Retina (tissue), 1 donor: ENCODE measurements around the gene BLOC1S5.
"Not testable (repeated sequence)": the region's sequence is repeated elsewhere in the genome, so short reads cannot be mapped to it uniquely, and the experiment has no call there.

ENCODE experiments used
- DNase-seq: peaks from one replicate; pipeline ENCODE4 v3.0.0-alpha.2; 2016

BLOC1S5 gene

DNA sequence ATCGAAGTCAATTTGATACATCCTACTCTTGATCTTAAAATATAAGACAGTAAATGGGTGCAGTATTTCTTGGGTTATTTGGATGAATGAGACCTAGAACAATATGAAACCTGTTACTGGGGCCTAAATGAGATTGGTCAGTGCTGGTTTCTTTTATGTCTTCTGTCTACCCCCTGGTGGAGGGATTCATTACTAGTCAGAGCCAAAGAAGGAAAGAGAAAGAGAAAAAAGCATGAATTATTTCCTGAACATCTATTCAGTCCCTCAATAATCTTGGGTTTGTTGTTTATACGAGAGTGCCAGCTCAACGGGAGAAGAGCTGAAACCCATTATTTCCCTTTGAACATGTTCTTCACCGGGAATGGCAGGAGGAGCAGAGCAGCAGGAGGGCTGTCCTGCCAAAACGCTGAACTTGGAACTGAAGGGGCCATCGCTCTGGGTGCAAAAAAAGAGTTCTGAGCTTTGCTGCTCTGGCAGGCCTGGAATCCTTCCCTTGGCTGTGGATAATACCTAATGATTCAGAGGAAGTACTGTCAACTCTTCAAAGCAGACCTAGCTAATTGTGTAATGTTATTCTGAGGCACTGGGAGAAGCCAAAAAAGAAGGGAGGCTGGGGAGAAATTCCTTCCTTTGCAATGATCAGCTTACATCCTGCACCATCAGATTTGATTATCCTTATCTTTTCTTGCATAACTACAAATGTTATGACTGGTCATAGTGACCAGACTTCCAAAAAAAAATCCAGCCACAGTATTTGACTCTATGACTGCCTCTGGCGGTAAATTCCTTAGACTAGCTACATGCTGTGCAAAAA lies 72.0 kb downstream of the BLOC1S5 start:
- DNase-seq: no peak

DNA sequence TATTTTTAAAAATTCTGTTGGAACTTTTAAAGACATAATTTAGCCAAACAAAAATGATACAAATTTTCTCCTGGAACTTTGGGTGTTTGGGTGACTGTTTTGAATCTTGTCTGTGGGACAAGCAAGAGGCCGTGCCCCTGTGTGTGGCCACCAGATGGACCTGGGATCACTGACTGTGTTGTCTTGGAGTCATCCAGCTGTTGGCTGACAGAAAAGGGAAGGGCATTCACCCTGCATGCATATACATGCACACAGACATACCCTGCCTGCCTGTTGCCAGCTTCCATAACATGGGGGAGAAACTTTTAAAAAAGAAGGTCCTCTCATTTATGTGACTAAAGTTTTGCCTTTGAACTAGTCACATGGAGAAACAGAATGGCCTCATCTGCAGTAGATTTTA lies 72.7 kb downstream of the BLOC1S5 start:
- DNase-seq: no peak

DNA sequence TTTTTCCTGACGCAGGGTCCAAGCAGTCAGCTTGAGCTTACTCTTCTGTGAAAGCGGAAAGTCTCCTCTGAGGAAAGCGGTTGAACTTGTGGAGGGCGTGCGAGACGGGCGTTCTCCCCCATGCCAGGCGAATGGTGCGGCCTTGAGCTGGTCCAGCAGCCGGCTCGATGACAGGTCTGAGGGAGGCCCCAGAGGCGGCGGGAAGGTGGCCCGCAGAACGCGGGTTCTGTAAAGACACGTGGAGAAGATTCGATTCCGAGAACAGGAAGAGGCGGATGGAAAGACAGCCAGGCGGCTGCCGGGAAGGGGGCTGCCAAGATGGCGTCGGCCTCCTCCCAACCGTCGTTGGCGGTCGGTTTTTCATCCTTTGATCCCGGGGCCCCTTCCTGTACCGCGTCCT lies 78.0 kb downstream of the BLOC1S5 start:
- no peak for DNase-seq

DNA sequence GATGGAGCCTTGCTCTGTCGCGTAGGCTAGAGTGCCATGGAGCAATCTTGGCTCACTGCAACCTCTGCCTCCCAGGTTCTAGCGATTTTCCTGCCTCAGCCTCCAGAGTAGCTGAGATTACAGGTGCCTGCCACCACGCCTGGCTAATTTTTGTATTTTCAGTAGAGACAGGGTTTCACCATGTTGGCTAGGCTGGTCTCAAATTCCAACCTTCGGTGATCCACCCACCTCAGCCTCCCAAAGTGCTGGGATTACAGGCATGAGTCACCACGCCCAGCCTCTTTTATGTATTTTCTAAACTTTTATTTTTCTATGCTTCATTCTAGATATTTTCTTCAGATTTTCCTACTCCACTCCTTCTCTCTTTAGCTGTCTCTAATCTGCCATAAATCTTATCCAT lies 80.2 kb downstream of the BLOC1S5 start:
- not testable (repeated sequence) for DNase-seq

DNA sequence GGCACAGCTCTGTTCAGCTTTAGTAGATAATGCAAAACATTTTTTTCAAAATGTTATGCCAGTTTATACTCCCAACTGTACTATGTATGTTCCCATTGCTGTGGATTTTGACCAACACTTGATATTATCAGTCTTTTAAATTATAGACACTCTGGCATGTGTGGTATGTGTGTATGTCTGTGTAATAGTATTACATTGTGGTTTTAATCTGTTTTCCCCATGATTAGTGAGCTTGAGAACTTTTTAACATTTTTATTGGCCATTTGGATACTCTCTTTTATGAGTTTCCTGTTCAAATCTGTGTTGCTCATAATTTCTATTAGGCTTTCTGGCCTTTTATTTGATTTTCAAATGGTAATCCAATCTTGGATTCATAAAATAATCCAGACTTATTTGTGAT lies 84.4 kb downstream of the BLOC1S5 start:
- no peak for DNase-seq

DNA sequence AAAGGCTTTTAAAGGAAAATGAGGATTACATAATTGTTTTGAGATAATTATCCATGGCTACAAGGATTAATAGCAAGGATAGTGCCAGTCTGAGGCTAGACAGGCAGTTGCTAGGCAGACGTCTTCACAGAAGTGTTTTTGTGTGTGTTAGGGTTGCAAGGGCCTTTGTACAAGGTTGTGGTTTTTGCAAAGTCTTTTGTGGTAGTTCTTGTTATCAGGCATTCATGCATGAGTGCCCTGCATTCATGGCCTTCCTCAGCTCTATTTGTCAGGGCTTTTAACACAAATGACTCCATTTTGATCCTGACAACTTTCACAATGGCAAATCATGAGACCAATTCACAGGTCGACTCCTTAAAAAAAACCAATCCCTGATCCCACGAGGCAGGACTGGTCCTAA lies 85.5 kb downstream of the BLOC1S5 start:
- DNase-seq: no peak

DNA sequence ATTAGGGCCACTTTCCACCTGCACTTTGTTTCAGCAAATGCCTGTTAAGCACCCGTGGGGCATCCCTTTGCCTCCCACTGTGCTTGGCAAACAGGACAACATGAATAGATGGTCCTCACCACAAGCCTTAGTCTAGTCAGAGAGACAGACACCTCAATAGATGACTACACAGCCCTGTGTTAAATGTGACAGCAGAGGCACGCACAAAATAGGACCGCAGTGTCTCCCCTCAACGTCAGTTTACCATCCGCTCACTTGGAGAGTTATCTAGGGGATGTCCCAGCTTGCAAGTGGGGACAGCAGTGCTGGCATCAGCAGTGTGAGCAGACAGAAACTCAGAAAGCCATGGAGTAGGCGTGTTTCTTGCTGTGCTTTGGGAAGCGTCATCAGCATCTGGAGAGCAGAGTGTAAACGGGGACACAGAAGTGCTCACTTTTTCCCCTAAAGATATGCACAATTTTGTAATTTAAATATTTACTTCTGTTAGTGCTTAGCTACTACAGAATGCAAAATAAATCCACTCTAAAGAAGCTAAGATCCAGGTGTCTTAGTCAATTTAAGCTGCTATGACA lies 87.6 kb downstream of the BLOC1S5 start:
- no peak for DNase-seq

DNA sequence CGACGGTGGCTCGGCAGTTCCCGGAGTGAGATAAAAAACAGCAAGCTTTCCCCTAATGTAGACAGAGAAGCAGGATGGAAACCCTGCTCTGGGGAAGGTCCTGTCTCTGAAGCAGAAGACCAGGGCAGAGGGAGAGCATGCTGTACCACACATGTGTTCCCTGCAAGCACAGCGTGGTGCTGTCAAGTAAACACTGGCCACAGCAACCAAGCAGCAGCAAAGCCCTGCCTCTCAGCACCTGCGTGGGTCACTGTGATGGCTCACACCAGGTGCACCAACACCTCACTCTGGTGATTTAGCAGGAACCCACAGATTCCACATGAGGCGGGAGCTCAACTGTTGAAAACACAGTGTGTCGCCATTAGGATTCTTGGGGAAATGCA lies 88.4 kb downstream of the BLOC1S5 start:
- no peak for DNase-seq

DNA sequence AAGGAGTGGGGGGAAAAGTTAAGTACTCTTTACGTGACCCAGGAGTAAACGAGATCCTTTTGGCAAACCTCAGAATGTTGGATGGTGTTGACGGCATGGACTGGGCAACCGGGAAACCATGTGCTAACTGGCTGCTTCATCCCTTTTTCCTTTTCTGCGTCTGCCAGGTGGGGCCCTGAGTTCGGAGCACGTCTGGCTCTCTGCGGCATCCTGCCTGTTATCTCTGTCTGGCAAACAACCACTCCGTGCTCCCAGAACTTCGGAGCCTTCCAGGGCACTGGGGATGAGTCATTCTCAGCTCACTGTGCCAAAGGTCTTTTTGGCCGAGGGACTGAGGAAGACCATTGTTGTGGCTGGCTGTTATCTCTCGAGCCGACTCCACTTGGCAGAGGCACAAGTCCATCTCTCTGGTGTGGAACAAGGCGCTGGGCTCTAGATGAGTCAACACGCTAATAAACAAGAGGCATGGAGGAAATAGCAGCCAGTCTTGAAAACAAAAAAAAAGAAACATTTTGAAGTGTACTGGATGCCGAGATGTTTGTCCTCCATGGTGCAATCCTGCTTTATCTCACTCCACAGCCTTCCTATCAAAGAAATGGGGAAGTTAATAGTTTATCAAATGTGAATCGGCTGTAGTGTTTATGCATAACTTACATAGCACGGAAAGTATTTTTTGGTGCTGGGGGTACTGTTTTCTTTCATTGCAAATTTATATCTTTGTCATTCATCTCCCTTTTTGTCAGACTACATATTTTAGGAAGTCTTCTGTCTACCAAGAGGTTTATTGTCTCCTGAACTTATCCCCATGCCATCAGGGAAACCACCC lies 89.0 kb downstream of the BLOC1S5 start:
- DNase-seq: no peak

DNA sequence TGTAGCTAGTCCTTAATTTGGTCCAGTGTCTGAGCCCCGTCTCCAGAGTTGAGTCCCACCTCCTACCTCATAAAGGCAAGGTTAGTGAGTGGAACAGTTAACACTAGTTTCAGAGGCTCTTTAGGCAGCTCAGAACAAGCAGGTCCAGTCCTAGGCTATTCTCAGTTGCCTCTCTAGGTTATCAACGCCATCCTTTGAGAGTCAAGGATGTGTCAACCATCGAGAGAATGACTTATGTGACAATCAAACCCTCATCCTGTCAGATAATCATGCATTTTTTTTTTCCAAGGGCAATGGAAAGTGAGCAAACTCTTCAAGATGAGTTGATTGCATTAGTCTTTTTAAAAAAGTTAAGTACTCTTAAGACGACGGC lies 89.6 kb downstream of the BLOC1S5 start:
- DNase-seq: no peak

DNA sequence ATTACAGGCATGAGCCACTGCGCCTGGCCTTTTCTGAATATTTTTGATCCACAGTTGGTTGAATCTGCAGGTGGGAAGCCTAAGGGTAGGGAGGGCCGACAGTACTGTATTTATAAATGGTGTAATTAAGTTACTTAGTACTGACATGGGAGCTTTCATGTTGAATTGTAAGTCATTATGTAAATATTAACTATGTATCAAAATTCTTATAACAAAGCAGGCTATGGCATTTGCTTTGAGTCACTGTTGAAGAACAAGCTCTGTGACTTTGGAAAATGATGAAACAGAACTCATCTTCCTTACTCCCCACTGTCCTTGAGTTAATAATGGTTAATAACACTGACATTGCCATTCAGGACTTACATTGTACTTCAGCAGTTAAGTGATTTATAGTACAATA lies 90.6 kb downstream of the BLOC1S5 start:
- no peak for DNase-seq

DNA sequence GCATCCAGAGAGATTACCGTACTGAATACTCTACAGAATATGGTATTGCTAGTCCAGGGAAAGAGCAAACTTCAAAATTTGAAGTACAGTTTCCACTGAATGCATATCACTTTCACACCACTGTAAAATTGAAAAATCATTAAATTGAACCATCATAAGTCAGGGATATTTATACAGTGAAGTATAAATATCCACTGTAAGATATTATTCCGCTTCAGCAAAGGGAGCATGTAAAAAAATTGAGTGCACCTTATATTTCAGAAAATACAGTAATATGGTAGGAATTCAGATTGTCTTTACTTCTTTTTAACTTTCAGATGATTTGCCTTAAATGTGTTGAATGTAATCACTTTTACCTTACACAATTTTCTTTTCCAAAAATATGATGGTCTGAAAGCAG lies 92.7 kb downstream of the BLOC1S5 start:
- no peak for DNase-seq

DNA sequence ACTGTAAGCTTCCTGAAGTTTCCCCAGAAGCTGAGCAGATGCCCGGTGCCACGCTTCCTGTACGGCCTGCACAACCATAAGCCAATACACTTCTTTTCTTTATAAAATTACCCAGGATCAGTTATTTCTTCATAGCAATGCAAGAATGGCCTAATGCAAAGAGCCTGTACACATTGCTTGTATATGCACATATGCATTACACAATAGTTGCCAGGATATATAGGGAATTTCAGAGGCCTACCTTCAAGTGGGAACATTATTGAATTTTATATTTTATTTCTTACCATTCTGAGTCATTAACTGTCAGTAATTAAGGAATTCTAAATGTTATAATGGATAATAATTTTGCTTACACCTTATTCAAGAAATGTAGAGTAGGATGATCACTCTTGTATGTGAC lies 93.6 kb downstream of the BLOC1S5 start:
- no peak for DNase-seq
